ENCODE measurements around the gene RNU5D-1. TPM values are rescaled to one million over a fixed set of nuclear protein-coding genes. Genes with fewer than 3 reads are reported as not detected.

The RNU5D-1 gene
- total RNA-seq, 1 experiment from 2014 or later, result not detected

GRCh38 chr1:44713321-44713781 is 17.6 kb downstream of the RNU5D-1 start:
- Mint-ChIP-seq H3K27me3 (ENCODE audit: low read depth) (peaks cover 11% of the 10 kb centered on the region), H3K4me3 (no peak overlapping the region), H3K9me3 (peaks cover 10% of the 10 kb centered on the region), H3K27ac (no peak overlapping the region), H3K36me3 (no peaks in the 10 kb centered on the region), H3K4me1 (peaks cover 12% of the 10 kb centered on the region)
- ChIA-PET CTCF (interaction anchor here (0.6 kb wide), 2 partner anchors 111 to 1157 kb away, joined by 3 read pairs; no protein-coding TSS in a partner anchor), POLR2A (interaction anchor here (2.1 kb wide), 1 partner anchor 8 kb away, joined by 8 read pairs; no protein-coding TSS in a partner anchor)
- DNase-seq (ENCODE audit: low spot score), result no peak
- no peak for TF ChIP-seq JUN (CRISPR knock-in tag; IDR thresholded peaks at IDR 0.05)
- TF ChIP-seq ESRRA (CRISPR knock-in tag; IDR thresholded peaks at IDR 0.05; ENCODE audit: borderline replicate concordance), result no peak
- no peak for ATAC-seq

DNA sequence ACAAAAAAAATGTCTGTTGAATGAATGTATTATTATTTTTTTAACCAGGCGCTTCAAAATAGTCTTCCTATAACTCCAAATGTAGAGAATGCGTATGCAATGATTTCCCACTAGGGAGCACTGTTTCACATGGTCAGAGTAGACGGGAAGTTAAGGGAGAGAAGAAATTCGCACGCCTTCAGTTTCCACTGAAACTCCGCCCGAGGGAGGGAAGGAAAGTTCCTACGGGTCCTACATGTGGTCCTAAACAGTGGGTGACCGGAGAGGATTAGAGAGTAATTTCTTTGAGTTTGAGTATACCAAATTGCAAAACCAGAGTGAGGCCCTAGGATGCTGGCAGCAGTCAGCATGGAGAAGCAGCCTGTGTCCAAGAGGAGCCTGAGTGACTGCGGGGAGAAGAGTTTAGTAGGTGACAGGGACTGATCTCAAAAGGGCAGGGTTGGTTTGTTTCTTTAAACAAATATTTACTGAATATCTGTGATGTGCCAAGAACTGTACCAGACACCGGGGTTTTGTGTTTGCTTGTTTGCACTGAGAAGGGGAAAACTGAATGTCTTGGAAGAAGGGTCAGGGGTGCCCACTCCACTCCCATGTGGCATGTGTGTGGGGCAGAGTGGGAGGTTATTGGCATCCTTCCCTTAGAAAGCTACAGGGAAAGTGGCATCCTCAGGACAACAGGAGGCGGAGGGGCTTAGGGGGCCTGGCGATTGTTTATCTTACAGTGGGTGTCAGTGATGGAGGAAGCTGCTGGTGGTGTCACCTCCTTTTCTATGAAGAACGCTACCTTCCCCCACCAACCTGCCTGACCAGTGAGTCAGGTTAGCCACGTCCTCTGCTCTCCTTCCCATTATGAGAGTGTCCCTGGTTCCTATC is 22.8 kb downstream of the RNU5D-1 start:
- peak overlapping the region; percentile 52; the same call in 1 of the 2 replicates for H3K27ac Mint-ChIP-seq
- DNase-seq (ENCODE audit: low spot score) (peak; percentile 40), ATAC-seq (peak; percentile 73)
- no peak for TF ChIP-seq ZBTB21 (CRISPR knock-in tag; IDR thresholded peaks at IDR 0.05; ENCODE audit: borderline replicate concordance)
- TF ChIP-seq ZNF423 (CRISPR knock-in tag; IDR thresholded peaks at IDR 0.05), result no peak
- no peak for TF ChIP-seq TCF7 (CRISPR knock-in tag; IDR thresholded peaks at IDR 0.05; ENCODE audit: low read depth)
- TF ChIP-seq NFYB (CRISPR knock-in tag; conservative IDR thresholded peaks at IDR 0.05; ENCODE audit: low read depth), result no peak
- TF ChIP-seq, protein P1, sequence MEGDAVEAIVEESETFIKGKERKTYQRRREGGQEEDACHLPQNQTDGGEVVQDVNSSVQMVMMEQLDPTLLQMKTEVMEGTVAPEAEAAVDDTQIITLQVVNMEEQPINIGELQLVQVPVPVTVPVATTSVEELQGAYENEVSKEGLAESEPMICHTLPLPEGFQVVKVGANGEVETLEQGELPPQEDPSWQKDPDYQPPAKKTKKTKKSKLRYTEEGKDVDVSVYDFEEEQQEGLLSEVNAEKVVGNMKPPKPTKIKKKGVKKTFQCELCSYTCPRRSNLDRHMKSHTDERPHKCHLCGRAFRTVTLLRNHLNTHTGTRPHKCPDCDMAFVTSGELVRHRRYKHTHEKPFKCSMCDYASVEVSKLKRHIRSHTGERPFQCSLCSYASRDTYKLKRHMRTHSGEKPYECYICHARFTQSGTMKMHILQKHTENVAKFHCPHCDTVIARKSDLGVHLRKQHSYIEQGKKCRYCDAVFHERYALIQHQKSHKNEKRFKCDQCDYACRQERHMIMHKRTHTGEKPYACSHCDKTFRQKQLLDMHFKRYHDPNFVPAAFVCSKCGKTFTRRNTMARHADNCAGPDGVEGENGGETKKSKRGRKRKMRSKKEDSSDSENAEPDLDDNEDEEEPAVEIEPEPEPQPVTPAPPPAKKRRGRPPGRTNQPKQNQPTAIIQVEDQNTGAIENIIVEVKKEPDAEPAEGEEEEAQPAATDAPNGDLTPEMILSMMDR (IDR thresholded peaks at IDR 0.05), result no peak
- TF ChIP-seq NFE2L1 (CRISPR knock-in tag; IDR thresholded peaks at IDR 0.05), result no peak
- TF ChIP-seq SMAD3 (CRISPR knock-in tag; IDR thresholded peaks at IDR 0.05; ENCODE audit: borderline replicate concordance), result no peak
- TF ChIP-seq, protein P2, sequence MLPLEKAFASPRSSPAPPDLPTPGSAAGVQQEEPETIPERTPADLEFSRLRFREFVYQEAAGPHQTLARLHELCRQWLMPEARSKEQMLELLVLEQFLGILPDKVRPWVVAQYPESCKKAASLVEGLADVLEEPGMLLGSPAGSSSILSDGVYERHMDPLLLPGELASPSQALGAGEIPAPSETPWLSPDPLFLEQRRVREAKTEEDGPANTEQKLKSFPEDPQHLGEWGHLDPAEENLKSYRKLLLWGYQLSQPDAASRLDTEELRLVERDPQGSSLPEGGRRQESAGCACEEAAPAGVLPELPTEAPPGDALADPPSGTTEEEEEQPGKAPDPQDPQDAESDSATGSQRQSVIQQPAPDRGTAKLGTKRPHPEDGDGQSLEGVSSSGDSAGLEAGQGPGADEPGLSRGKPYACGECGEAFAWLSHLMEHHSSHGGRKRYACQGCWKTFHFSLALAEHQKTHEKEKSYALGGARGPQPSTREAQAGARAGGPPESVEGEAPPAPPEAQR (CRISPR knock-in tag; IDR thresholded peaks at IDR 0.05), result no peak
- TF ChIP-seq ZNF263 (CRISPR knock-in tag; IDR thresholded peaks at IDR 0.05; ENCODE audit: low read depth), result no peak
- TF ChIP-seq JUN (CRISPR knock-in tag; IDR thresholded peaks at IDR 0.05), result no peak
- no peak for TF ChIP-seq AR (CRISPR knock-in tag; IDR thresholded peaks at IDR 0.05)
- TF ChIP-seq ERG (CRISPR knock-in tag; IDR thresholded peaks at IDR 0.05), result no peak
- no peak for TF ChIP-seq GABPB1 (CRISPR knock-in tag; IDR thresholded peaks at IDR 0.05)
- peaks cover 18% of the 10 kb centered on the region for H3K4me1 Mint-ChIP-seq
- peaks cover 14% of the 10 kb centered on the region for H3K9me3 Mint-ChIP-seq
- ChIA-PET POLR2A (interaction anchor here (1.3 kb wide), 1 partner anchor 13 kb away, joined by 5 read pairs; no protein-coding TSS in a partner anchor), CTCF (interaction anchor here (0.9 to 1.7 kb wide), 5 partner anchors 10 to 55 kb away, joined by 3 to 6 read pairs (median 4); no protein-coding TSS in a partner anchor)
- H3K36me3 Mint-ChIP-seq, result no peaks in the 10 kb centered on the region
- no peak overlapping the region for H3K4me3 Mint-ChIP-seq
- H3K27me3 Mint-ChIP-seq (ENCODE audit: low read depth), result peaks cover 11% of the 10 kb centered on the region
